Left lung (tissue), 10 donors: ENCODE measurements around the gene HSD11B2. TPM values are rescaled to one million over a fixed set of nuclear protein-coding genes. Genes with fewer than 3 reads are reported as not detected.

Experiments used
- ATAC-seq: fragments of 200-7000 bp; cut with Tn5 transposase; one replicate; pipeline ENCODE4 v1.9.1; 2020; ENCODE audit warnings: moderate library complexity
- DNase-seq, 4 donors: peaks; one replicate each; pipeline ENCODE4 v3.0.0-alpha.2; 2013 to 2020
- H3K27ac ChIP-seq, 2 donors: fragments of 200-600 bp; sonication (generic) in 1 of 2; one replicate each; pipeline versions ENCODE4 v1.5.0 to v1.8.0; 2020 to 2021
- H3K27me3 ChIP-seq, 2 donors: fragments of 200-600 bp; sonication (generic) in 1 of 2; one replicate each; pipeline versions ENCODE4 v1.5.0 to v1.8.0; 2020 to 2021
- H3K36me3 ChIP-seq, 2 donors: fragments of 200-600 bp; sonication (generic) in 1 of 2; one replicate each; pipeline versions ENCODE4 v1.5.0 to v1.8.0; 2020 to 2021
- H3K4me1 ChIP-seq, 2 donors: fragments of 200-600 bp; one replicate each; pipeline ENCODE4 v1.8.0; 2021
- H3K4me3 ChIP-seq, 2 donors: fragments of 200-600 bp; sonication (generic) in 1 of 2; one replicate each; pipeline versions ENCODE4 v1.5.0 to v1.8.0; 2020 to 2021; ENCODE audit warnings: mild to moderate bottlenecking in 1 of 2
- H3K9me3 ChIP-seq, 2 donors: fragments of 200-600 bp; sonication (generic) in 1 of 2; one replicate each; pipeline versions ENCODE4 v1.5.0 to v1.8.0; 2020 to 2021
- CTCF ChIP-seq, 2 donors: fragments of 200-600 bp; sonication (generic) in 1 of 2; IDR thresholded peaks; one replicate each; pipeline versions ENCODE4 v1.5.0 to v1.8.0; 2021; ENCODE audit warnings: antibody characterized with exemption in 2 of 2
- intact Hi-C, 2 donors: fragments of 100-400 bp; cut with DNase I; formaldehyde crosslinking; loops; one replicate each; pipeline versions ENCODE4 v1.11.2 to v1.14.2; 2022
- polyA plus RNA-seq, 6 donors: library from polyadenylated mRNA; unstranded; fragments of 120-200 nt; gene quantifications; one replicate each; pipeline ENCODE4 v1.2.1, GENCODE V29; 2013; ENCODE audit not compliant: insufficient read length in 6 of 6
- total RNA-seq, 2 donors: library from RNA; stranded (reverse); fragmentation: NEBNext Ultra II Directional; extraction: Animal tissue kit (Norgen Biotek cat#: 25700); gene quantifications; one replicate each; pipeline ENCODE4 v1.2.1, GENCODE V29; 2021
- donor health status: DM: no; HTN: yes; CAD: no.
- donor health status: DM: no; HTN: no; CAD: no.

The HSD11B2 gene
- total and polyA plus RNA-seq, 8 donors = 2.5 to 81.1 (median 54.7) TPM

- Histone ChIP-seq H3K36me3 (peaks cover 0 to 17% of the 10 kb centered on the region in 2 donors), H3K9me3 (no peaks in the 10 kb centered on the region), H3K27ac (no peak overlapping the region), H3K27me3 (no peaks in the 10 kb centered on the region), H3K4me3 (no peak overlapping the region), H3K4me1 (peaks cover 30 to 92% of the 10 kb centered on the region in 2 donors)
- intact Hi-C loops = no loop called here
- DNase-seq (peak in 1 of 4 donors; percentile 38), ATAC-seq (no peak)
- TF ChIP-seq CTCF (IDR thresholded peaks at IDR 0.05) = no peak
Measured at GRCh38 chr16:67463691-67464090, 32.8 kb downstream of the HSD11B2 start.

GRCh38 chr16:67464565-67464964, 33.6 kb downstream of the HSD11B2 start:
- DNase-seq (peak in 1 of 4 donors; percentile 10), ATAC-seq (no peak)
- Histone ChIP-seq H3K9me3 (no peaks in the 10 kb centered on the region), H3K4me3 (no peak overlapping the region), H3K27me3 (no peaks in the 10 kb centered on the region), H3K4me1 (peaks cover 21 to 92% of the 10 kb centered on the region in 2 donors), H3K27ac (no peak overlapping the region), H3K36me3 (peaks cover 0 to 17% of the 10 kb centered on the region in 2 donors)
- intact Hi-C loops = no loop called here
- TF ChIP-seq CTCF (IDR thresholded peaks at IDR 0.05) = no peak

- TF ChIP-seq CTCF (IDR thresholded peaks at IDR 0.05) = no peak
- H3K36me3 ChIP-seq = peaks cover 0 to 6% of the 10 kb centered on the region in 2 donors
- no peaks in the 10 kb centered on the region for H3K9me3 ChIP-seq
- H3K4me1 ChIP-seq = peaks cover 14 to 92% of the 10 kb centered on the region in 2 donors
- DNase-seq (peak in 1 of 4 donors; percentile 11), ATAC-seq (no peak)
- no peak overlapping the region for H3K4me3 ChIP-seq
- H3K27me3 ChIP-seq = no peaks in the 10 kb centered on the region
- intact Hi-C loops = loop anchor here in 1 of 2 donors (5.0 kb wide), 1 partner anchor 39 kb away; no protein-coding TSS in a partner anchor
- no peak overlapping the region for H3K27ac ChIP-seq
Measured at GRCh38 chr16:67466581-67466980, 35.7 kb downstream of the HSD11B2 start.

GRCh38 chr16:67468731-67469130, 37.8 kb downstream of the HSD11B2 start:
- peak; percentile 24 for ATAC-seq
- intact Hi-C loops = loop anchor here in 1 of 2 donors (5.0 kb wide), 1 partner anchor 41 kb away; no protein-coding TSS in a partner anchor
- DNase-seq = no peak

GRCh38 chr16:67470359-67470758, 39.4 kb downstream of the HSD11B2 start:
- Histone ChIP-seq H3K36me3 (no peaks in the 10 kb centered on the region), H3K4me3 (no peak overlapping the region), H3K27me3 (no peaks in the 10 kb centered on the region), H3K27ac (no peak overlapping the region), H3K9me3 (no peaks in the 10 kb centered on the region), H3K4me1 (peaks cover 19 to 97% of the 10 kb centered on the region in 2 donors)
- peak; percentile 73 for ATAC-seq
- DNase-seq = peak in 3 of 4 donors; percentile 56 to 88 (median 87)
- intact Hi-C loops = no loop called here
- TF ChIP-seq CTCF (IDR thresholded peaks at IDR 0.05) = no peak

More at GRCh38 chr16:67468731-67469130, 37.8 kb downstream of the HSD11B2 start:
- Histone ChIP-seq H3K4me1 (peaks cover 19 to 94% of the 10 kb centered on the region in 2 donors), H3K27me3 (no peaks in the 10 kb centered on the region), H3K36me3 (peaks cover 0 to 6% of the 10 kb centered on the region in 2 donors), H3K4me3 (no peak overlapping the region), H3K9me3 (no peaks in the 10 kb centered on the region), H3K27ac (peak overlapping the region in 1 of 2 donors; percentile 50)
- TF ChIP-seq CTCF (IDR thresholded peaks at IDR 0.05) = no peak
